Measurements from ENCODE around the gene GPD2. TPM values are rescaled to one million over a fixed set of nuclear protein-coding genes. Genes with fewer than 3 reads are reported as not detected.

Gene GPD2
- total and polyA plus RNA-seq, 2 of the 13 experiments (the other 11 are each of a cell fraction or from before 2014, with no cell fraction given): not detected

GRCh38 chr2:156399950-156400705, 36.1 kb upstream of the GPD2 start (continued):
- TF ChIP-seq PRPF4 (IDR thresholded peaks at IDR 0.05; ENCODE audit: low read depth, low read length, poor library complexity, severe bottlenecking): no peak
- TF ChIP-seq ZBTB34 (CRISPR knock-in tag; IDR thresholded peaks at IDR 0.05): no peak
- TF ChIP-seq POLR2G (IDR thresholded peaks at IDR 0.05; ENCODE audit: low read depth, low read length): no peak
- no peak for TF ChIP-seq SRSF9 (IDR thresholded peaks at IDR 0.05; ENCODE audit: borderline replicate concordance, insufficient read depth, low read depth, low read length, poor library complexity, severe bottlenecking)
- TF ChIP-seq ZNF513 (CRISPR knock-in tag; conservative IDR thresholded peaks at IDR 0.05): no peak
- no peak for TF ChIP-seq CHD2 (IDR thresholded peaks at IDR 0.05; ENCODE audit: low read depth, low read length)
- 0 out of 2 replicates have a peak, but pooled peaks have one; percentile 55 for TF ChIP-seq ZNF775 (CRISPR knock-in tag; IDR thresholded peaks at IDR 0.05; ENCODE audit: borderline replicate concordance)
- no peak for TF ChIP-seq RORA (CRISPR knock-in tag; IDR thresholded peaks at IDR 0.05)
- peak; percentile 93 for TF ChIP-seq HIC2 (CRISPR knock-in tag; IDR thresholded peaks at IDR 0.05; ENCODE audit: low read depth)
- peak; percentile 82; the same call in 1 of the 2 replicates for TF ChIP-seq ZNF556 (CRISPR knock-in tag; IDR thresholded peaks at IDR 0.05; ENCODE audit: borderline replicate concordance)
- TF ChIP-seq ZNF549 (CRISPR knock-in tag; IDR thresholded peaks at IDR 0.05): no peak
- peak; percentile 72 for TF ChIP-seq ZFX (CRISPR knock-in tag; IDR thresholded peaks at IDR 0.05; ENCODE audit: low read depth)
- TF ChIP-seq AHR (CRISPR knock-in tag; IDR thresholded peaks at IDR 0.05): 0 out of 2 replicates have a peak, but pooled peaks have one; percentile 67
- TF ChIP-seq TARDBP (CRISPR knock-in tag; IDR thresholded peaks at IDR 0.05): no peak; the same call in 1 of the 2 replicates
- no peak for TF ChIP-seq DPF2 (CRISPR knock-in tag; IDR thresholded peaks at IDR 0.05; ENCODE audit: borderline replicate concordance, low read depth)
- peak; percentile 41; the same call in 1 of the 2 replicates for TF ChIP-seq KDM2A (CRISPR knock-in tag; IDR thresholded peaks at IDR 0.05; ENCODE audit: borderline replicate concordance, low read depth)
- TF ChIP-seq HIVEP1 (CRISPR knock-in tag; IDR thresholded peaks at IDR 0.05): peak; percentile 64; the same call in 1 of the 2 replicates
- no peak for TF ChIP-seq ZNF24 (IDR thresholded peaks at IDR 0.05)
- TF ChIP-seq SALL1 (CRISPR knock-in tag; IDR thresholded peaks at IDR 0.05): peak; percentile 81
- TF ChIP-seq DZIP1 (CRISPR knock-in tag; IDR thresholded peaks at IDR 0.05): no peak
- no peak for TF ChIP-seq NFYC (CRISPR knock-in tag; IDR thresholded peaks at IDR 0.05)
- TF ChIP-seq SNAPC2 (CRISPR knock-in tag; IDR thresholded peaks at IDR 0.05): no peak
